CD14-positive monocyte (primary cell): ENCODE data around the gene YTHDF1. TPM values are rescaled to one million over a fixed set of nuclear protein-coding genes. Genes with fewer than 3 reads are reported as not detected.

Source experiments
- DNase-seq, 3 donors: peaks; one replicate each; pipeline ENCODE4 v3.0.0-alpha.2; 2011 to 2022
- H2AFZ ChIP-seq: 2 replicates; pipeline ENCODE4 v1.6.0; 2012; ENCODE audit warnings: mild to moderate bottlenecking, low read depth, low read length, inconsistent platforms; ENCODE audit not compliant: insufficient read depth, poor library complexity, severe bottlenecking
- H3K27ac ChIP-seq, 2 donors: 1 replicate in 1 of 2; 2 replicates in 1 of 2; pipeline ENCODE4 v1.5.1; 2012 to 2013; ENCODE audit warnings: low read length in 2 of 2, control low read depth in 1 of 2, inconsistent platforms in 1 of 2, low read depth in 1 of 2, mild to moderate bottlenecking in 1 of 2
- H3K27me3 ChIP-seq, 2 donors: one replicate each; pipeline versions ENCODE4 v1.6.0 to v1.6.1; 2011 to 2013; ENCODE audit warnings: low read length in 2 of 2; ENCODE audit not compliant: control insufficient read depth in 2 of 2, insufficient read depth in 2 of 2
- H3K36me3 ChIP-seq, 2 donors: replicated peaks in 1 of 2; 1 replicate in 1 of 2; 2 replicates in 1 of 2; pipeline versions ENCODE4 v1.5.1 to v1.6.1; 2012 to 2013; ENCODE audit warnings: low read length in 2 of 2, control low read depth in 1 of 2, inconsistent platforms in 1 of 2, mild to moderate bottlenecking in 1 of 2; ENCODE audit not compliant: insufficient read depth in 2 of 2, control insufficient read depth in 1 of 2
- H3K4me1 ChIP-seq, 2 donors: 1 replicate in 1 of 2; 2 replicates in 1 of 2; pipeline versions ENCODE4 v1.5.1 to v1.6.1; 2012 to 2013; ENCODE audit warnings: low read length in 2 of 2, control low read depth in 1 of 2, inconsistent platforms in 1 of 2, mild to moderate bottlenecking in 1 of 2, moderate library complexity in 1 of 2; ENCODE audit not compliant: insufficient read depth in 2 of 2, control insufficient read depth in 1 of 2
- H3K4me2 ChIP-seq: replicated peaks from 2 replicates; pipeline ENCODE3; 2012; ENCODE audit warnings: low read length, moderate library complexity, mild to moderate bottlenecking; ENCODE audit not compliant: poor library complexity, severe bottlenecking; ENCODE audit errors: extremely low read depth
- H3K4me3 ChIP-seq, 3 experiments: fragments of 200-600 bp in 1 of 3; sonication (generic) in 1 of 3; replicated peaks in 1 of 3; 1 replicate in 2 of 3; 2 replicates in 1 of 3; pipeline ENCODE4 v1.5.1; 2011 to 2013; ENCODE audit warnings: low read length in 3 of 3, mild to moderate bottlenecking in 3 of 3, control low read depth in 2 of 3, low read depth in 2 of 3, inconsistent platforms in 1 of 3, moderate library complexity in 1 of 3
- H3K79me2 ChIP-seq: 2 replicates; pipeline ENCODE4 v1.6.0; 2012; ENCODE audit warnings: mild to moderate bottlenecking, control low read depth, inconsistent platforms, low read length, moderate library complexity; ENCODE audit not compliant: insufficient read depth
- H3K9ac ChIP-seq: 2 replicates; pipeline ENCODE4 v1.6.0; 2017; ENCODE audit warnings: low read length, mild to moderate bottlenecking; ENCODE audit not compliant: insufficient read depth, poor library complexity, severe bottlenecking
- H3K9me3 ChIP-seq, 2 donors: replicated peaks in 1 of 2; 1 replicate in 1 of 2; 2 replicates in 1 of 2; pipeline versions ENCODE4 v1.5.1 to v1.6.1; 2012 to 2013; ENCODE audit warnings: low read length in 2 of 2, control low read depth in 1 of 2; ENCODE audit not compliant: control insufficient read depth in 1 of 2, insufficient read depth in 1 of 2
- H4K20me1 ChIP-seq: 2 replicates; pipeline ENCODE4 v1.6.0; 2012; ENCODE audit warnings: mild to moderate bottlenecking, low read length, control low read depth, moderate library complexity; ENCODE audit not compliant: insufficient read depth
- H3K27ac Mint-ChIP-seq, 7 donors: one replicate each; pipeline ENCODE4 v1.8.0; 2020; ENCODE audit warnings: mild to moderate bottlenecking in 7 of 7, mixed read lengths in 7 of 7, moderate library complexity in 6 of 7, inconsistent platforms in 2 of 7
- H3K27me3 Mint-ChIP-seq, 3 donors: one replicate each; pipeline ENCODE4 v1.8.0; 2021 to 2022; ENCODE audit warnings: low read depth in 3 of 3, mild to moderate bottlenecking in 3 of 3, mixed read lengths in 3 of 3, moderate library complexity in 3 of 3, inconsistent platforms in 1 of 3
- H3K36me3 Mint-ChIP-seq, 2 donors: one replicate each; pipeline ENCODE4 v1.8.0; 2020; ENCODE audit warnings: mixed read lengths in 2 of 2, inconsistent platforms in 1 of 2, mild to moderate bottlenecking in 1 of 2
- H3K4me1 Mint-ChIP-seq: one replicate; pipeline ENCODE4 v1.8.0; 2020; ENCODE audit warnings: mild to moderate bottlenecking, mixed read lengths
- H3K4me3 Mint-ChIP-seq, 2 donors: one replicate each; pipeline ENCODE4 v1.8.0; 2020; ENCODE audit warnings: mild to moderate bottlenecking in 2 of 2, mixed read lengths in 2 of 2, moderate library complexity in 1 of 2
- H3K9me3 Mint-ChIP-seq, 7 donors: one replicate each; pipeline ENCODE4 v1.8.0; 2020 to 2022; ENCODE audit warnings: mixed read lengths in 7 of 7, mild to moderate bottlenecking in 6 of 7, moderate library complexity in 6 of 7, inconsistent platforms in 2 of 7
- CTCF ChIP-seq: fragments of 200-600 bp; IDR thresholded peaks from one replicate; pipeline ENCODE4 v1.8.0; 2022; ENCODE audit warnings: antibody characterized with exemption, mild to moderate bottlenecking
- WGBS: methylation state at CpG from one replicate; pipeline ENCODE4 v1.1.5; 2013; ENCODE audit warnings: missing lambda C conversion rate; ENCODE audit not compliant: insufficient coverage; 5-methylcytosine and 5-hydroxymethylcytosine counted together
- intact Hi-C, 2 donors: fragments of 100-400 bp; cut with micrococcal nuclease; formaldehyde crosslinking; loops; one replicate each; pipeline versions ENCODE4 v1.15.0 to v1.15.1; 2023
- polyA plus RNA-seq, 3 donors: library from polyadenylated mRNA; depleted of rRNA in 1 of 3; unstranded in 2 of 3; stranded (reverse) in 1 of 3; fragments of 300-500 nt in 2 of 3; fragments of >200 nt in 1 of 3; fragmentation: Illumina TruSeq in 2 of 3; gene quantifications; 1 replicate in 2 of 3; 2 replicates in 1 of 3; pipeline ENCODE4 v1.2.3, GENCODE V29; 2012 to 2021

The YTHDF1 gene
- polyA plus RNA-seq, 3 donors: 18.0 to 33.4 (median 25.9) TPM

GRCh38 chr20:63243604-63244247 is 27.8 kb upstream of the YTHDF1 start:
- DNase-seq: no peak
- H3K27ac Mint-ChIP-seq: no peak overlapping the region
- Histone ChIP-seq H3K27me3 (peaks cover 0 to 20% of the 10 kb centered on the region in 2 donors), H3K36me3 (no peaks in the 10 kb centered on the region), H3K4me2 (no peak overlapping the region), H3K9ac (no peak overlapping the region), H3K4me1 (no peaks in the 10 kb centered on the region), H3K4me3 (no peak overlapping the region), H3K9me3 (no peaks in the 10 kb centered on the region), H3K27ac (no peak overlapping the region), H3K79me2 (no peaks in the 10 kb centered on the region), H4K20me1 (no peaks in the 10 kb centered on the region), H2AFZ (no peak overlapping the region)
- TF ChIP-seq CTCF: no peak
- intact Hi-C loops: no loop called here
- no peaks in the 10 kb centered on the region for H3K4me1 Mint-ChIP-seq
- H3K9me3 Mint-ChIP-seq: peaks cover 0 to 3% (median 0%) of the 10 kb centered on the region in 7 donors
- H3K36me3 Mint-ChIP-seq: no peaks in the 10 kb centered on the region
- no peak overlapping the region for H3K4me3 Mint-ChIP-seq
- WGBS: 92% methylated on average over 25 of the region's 25 CpGs
- H3K27me3 Mint-ChIP-seq: peaks cover 18 to 32% (median 20%) of the 10 kb centered on the region in 3 donors

- intact Hi-C loops: no loop called here
- no peak for DNase-seq
- peaks cover 0 to 16% of the 10 kb centered on the region in 2 donors for H3K27me3 ChIP-seq
These were observed 26.8 kb upstream of the YTHDF1 start for GRCh38 chr20:63242736-63243135.

More at GRCh38 chr20:63242736-63243135, 26.8 kb upstream of the YTHDF1 start:
- Histone ChIP-seq H3K27ac (no peak overlapping the region), H4K20me1 (no peaks in the 10 kb centered on the region), H3K79me2 (no peaks in the 10 kb centered on the region), H3K9me3 (no peaks in the 10 kb centered on the region), H3K9ac (no peak overlapping the region), H2AFZ (no peak overlapping the region), H3K4me1 (no peaks in the 10 kb centered on the region), H3K4me3 (no peak overlapping the region), H3K4me2 (no peak overlapping the region), H3K36me3 (no peaks in the 10 kb centered on the region)
- 98% methylated on average over 15 of the region's 21 CpGs for WGBS
- TF ChIP-seq CTCF: no peak
- H3K36me3 Mint-ChIP-seq: no peaks in the 10 kb centered on the region
- no peak overlapping the region for H3K4me3 Mint-ChIP-seq
- H3K27me3 Mint-ChIP-seq: peaks cover 16 to 23% (median 16%) of the 10 kb centered on the region in 3 donors
- peaks cover 0 to 3% (median 0%) of the 10 kb centered on the region in 7 donors for H3K9me3 Mint-ChIP-seq
- no peaks in the 10 kb centered on the region for H3K4me1 Mint-ChIP-seq
- no peak overlapping the region for H3K27ac Mint-ChIP-seq
